ENCODE results near the gene HES1.

- TF ChIP-seq, protein P1, sequence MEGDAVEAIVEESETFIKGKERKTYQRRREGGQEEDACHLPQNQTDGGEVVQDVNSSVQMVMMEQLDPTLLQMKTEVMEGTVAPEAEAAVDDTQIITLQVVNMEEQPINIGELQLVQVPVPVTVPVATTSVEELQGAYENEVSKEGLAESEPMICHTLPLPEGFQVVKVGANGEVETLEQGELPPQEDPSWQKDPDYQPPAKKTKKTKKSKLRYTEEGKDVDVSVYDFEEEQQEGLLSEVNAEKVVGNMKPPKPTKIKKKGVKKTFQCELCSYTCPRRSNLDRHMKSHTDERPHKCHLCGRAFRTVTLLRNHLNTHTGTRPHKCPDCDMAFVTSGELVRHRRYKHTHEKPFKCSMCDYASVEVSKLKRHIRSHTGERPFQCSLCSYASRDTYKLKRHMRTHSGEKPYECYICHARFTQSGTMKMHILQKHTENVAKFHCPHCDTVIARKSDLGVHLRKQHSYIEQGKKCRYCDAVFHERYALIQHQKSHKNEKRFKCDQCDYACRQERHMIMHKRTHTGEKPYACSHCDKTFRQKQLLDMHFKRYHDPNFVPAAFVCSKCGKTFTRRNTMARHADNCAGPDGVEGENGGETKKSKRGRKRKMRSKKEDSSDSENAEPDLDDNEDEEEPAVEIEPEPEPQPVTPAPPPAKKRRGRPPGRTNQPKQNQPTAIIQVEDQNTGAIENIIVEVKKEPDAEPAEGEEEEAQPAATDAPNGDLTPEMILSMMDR (IDR thresholded peaks at IDR 0.05): no peak
- TF ChIP-seq POLR2A (IDR thresholded peaks at IDR 0.05) (no peak), POLR2AphosphoS5 (IDR thresholded peaks at IDR 0.05) (no peak)
Measured at GRCh38 chr3:194145702-194146101, 9.8 kb downstream of the HES1 start.
